Occipital lobe (tissue), 3 donors: Measurements from ENCODE around the gene EZR. TPM values are rescaled to one million over a fixed set of nuclear protein-coding genes. Genes with fewer than 3 reads are reported as not detected.

Experiments used
- DNase-seq: peaks from one replicate; lab custom pipeline; 2025; lab: John Stamatoyannopoulos, UW
- small RNA-seq: library from RNA; depleted of rRNA; stranded (forward); fragments of <200 nt; gene quantifications from one replicate; pipeline ENCODE3, GENCODE V24; 2014
- total RNA-seq: library from RNA; depleted of rRNA; stranded (reverse); fragments of >200 nt; gene quantifications from one replicate; pipeline ENCODE4 v1.2.3, GENCODE V29; 2014

The EZR gene
- total RNA-seq, 1 donor from 2014 or later = 162 TPM

DNA sequence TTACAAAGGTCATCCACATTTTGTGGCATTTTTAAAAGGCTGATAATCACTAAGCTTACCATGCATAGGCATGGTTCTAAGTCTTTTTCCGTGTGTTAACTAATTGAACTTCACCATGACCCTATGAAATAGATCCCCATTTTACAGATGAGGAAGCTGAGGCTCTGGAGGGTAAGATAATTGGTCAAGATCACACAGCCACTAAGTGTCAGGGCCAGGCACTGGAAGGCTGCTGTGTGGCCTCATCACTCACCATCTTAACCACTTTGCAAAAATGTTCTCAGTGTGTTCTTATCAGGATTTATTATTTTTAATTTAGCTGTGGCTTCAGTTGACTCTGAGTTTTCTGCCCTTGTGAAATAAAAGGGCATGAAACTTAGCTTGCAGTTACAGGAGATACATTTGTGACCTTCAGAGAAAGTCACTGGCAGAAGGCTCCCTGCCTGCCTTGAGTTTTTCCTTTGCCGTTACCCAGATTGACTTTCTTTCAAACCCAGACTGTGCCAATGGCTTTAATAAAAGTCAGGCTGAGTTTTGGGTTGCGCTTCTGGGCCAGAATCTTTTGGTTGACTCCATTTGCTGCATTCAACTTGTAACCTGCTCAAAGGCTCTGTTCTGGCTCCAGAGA lies 82.0 kb downstream of the EZR start:
- no peak for DNase-seq

DNA sequence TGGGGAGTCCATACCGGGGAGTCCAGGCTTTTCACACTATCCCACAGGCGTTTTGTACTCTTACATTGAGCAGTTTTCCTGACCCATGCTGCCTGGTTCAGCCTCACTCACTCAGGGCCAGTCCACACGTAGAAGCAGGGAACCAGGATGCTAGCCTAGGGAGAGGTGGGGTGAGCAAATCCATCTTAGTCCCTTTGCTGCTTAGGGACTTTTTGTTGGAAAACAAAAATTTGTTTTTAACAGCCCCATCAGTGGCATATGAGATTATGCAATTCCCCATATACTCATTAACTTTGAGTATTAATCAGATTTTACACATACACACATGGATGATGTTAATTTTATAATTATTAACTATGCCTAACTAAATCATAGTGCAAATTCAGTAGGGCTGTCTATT lies 84.2 kb downstream of the EZR start:
- DNase-seq = no peak

DNA sequence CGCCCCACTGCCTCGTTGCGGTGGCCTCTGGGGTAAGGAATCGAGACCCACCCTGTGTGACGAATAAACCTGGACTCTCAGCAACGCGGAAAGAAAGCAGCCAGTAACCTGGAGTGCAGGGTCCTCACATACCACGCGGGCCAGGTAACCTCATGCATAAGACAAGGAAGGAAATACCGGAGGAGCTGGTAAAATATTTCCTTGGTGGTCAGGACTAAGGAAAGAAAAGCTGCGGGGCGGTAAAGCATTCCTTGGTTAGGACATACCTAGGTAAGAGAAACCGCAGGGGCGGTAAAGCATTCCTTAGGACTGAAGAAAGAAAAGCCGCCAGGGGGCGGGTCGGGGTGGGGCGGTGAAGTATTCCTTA lies 88.6 kb downstream of the EZR start:
- DNase-seq = no peak

DNA sequence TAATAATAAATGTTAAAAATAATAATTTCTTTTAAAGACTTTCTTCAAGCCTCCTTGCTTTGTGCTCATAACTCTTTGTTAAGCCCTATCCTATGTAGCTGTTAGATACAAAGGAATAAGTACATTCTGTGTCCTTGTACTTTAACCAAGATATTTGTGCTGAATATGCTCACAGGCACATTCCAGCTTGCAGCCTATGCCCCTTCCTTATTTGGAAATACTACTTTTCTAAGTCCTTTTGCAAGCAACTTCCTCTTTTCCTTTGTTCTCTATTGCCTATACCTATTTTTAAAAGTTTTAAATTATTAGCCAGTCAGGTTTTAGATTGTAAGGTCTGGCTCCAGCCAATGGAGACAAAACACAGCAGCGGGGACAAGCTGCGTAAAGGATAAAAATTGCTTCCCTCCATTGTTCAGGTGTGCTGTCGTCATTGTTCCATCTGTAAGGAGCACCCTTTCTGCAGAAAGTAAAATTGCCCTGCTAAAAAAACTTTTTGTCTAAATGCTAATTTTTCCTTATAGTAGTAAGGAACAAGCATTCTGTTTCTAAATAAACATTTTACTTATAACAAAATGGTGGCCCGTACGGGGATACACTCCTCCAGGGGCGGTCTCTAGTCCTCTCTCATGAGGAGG lies 89.1 kb downstream of the EZR start:
- DNase-seq = no peak

DNA sequence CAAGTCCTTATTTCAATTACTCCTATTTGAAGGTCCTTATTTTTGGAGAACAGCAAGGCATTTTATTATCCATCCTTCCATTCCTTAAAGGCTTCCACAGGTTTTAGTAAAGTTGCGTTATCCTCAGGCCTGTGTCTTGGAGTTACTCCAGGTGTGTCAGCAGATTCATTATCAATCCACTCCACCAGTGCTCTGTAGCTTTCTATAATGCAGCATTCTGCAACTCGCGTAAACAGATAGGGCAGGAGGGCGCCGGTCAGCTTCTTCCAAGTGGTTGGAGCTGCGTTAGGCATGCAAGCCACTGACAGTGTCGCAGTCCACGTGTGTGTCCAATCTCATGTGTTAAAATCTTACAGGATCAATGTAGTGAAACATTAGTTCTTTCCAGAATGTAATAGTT lies 93.5 kb downstream of the EZR start:
- no peak for DNase-seq

DNA sequence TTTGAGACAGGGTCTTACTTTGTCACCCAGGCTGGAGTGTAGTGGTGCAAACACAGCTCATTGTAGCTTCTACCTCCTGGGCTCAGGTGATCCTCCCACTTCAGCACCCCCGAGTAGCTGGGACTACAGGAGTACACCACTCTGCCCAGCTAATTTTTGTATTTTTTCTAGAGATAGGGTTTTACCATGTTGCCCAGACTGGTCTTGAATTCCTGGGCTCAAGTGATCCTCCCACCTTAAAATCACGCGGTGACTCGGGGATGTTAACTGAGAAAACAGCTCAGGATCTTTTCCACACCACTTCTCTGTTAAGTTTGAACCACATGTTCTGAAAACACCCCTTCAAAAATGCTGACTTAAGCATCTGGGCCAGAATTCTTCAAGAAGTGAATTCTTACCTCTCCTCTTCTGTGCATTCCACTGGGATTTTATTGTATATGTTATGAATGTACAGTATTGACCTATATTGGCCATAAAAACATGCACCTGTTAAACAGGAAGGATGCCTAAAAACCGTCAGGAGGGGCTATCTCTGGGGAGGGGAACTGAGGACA lies 96.9 kb downstream of the EZR start:
- DNase-seq = no peak

DNA sequence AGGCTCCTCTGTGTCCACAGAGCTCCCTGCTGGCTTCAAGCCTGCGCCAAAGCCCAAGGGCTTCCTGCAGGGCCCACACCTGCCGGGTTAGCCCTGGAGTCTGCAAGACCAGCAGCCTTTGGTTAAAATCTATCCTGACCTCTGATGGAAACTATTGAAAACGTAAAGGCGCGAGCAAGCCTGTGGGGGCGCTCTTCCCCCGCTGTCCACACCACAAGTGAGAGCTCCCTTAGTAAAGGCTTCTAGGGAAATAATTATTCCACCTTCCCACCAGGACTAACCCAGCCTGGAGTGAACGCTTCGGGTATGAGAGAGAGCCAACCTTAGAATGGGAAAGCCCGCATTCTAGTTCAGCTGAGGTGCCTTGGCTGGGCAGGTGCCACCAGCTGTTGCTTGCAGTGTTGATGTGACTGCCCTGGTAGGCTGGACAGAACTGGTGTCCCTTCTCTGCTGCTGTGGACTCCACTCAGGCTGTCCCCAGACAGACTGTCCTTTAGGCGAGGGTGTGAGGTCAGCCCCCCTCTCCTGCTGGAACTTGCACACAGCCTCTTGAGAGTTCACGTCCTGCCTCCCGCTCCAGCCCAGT lies 100.6 kb downstream of the EZR start:
- no peak for DNase-seq

DNA sequence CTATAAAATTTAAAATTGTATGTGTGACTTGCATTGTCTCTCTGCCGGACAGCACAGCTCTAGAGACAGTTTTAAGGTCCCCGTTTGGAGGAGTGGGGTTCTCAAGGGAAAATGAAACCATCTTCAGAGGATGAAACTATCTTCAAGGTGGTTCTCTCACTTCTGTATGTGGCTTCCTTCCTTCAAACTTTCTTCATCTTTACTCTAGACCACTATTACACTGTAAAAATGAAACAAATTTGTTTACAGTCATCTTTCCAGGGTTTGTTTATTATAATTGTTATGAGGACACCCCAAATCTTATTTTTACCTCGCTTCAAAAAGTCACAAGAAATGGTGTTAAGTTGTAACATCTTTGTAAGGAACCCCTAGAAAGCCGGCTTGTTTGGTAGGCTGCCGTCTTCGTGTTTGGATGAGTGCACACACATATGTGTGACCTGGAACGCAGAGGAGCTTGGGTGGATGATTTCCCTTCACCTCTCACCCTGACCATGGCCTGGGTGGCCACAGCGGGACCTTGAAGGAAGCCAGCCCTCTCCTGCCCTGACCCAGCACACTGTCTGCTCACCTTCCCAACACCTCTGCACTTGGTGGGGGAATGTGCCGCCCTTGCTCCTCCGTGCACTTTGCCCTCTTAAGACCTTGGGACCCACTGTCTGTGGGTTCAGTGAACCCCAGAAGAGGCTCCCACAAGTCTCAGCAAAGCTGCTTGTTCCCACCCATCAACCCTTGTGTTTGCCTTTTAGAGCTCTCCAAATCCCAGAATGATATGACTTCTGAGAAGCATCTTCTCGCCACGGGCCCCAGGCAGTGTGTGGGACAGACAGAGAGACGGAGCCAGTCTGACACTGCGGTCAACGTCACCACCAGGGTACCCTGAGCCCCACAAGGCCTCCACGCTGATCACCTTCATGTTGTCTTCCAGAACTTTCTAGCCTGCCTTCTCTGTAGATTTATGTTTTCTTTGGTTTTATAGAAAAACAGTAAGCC lies 101.5 kb downstream of the EZR start:
- no peak for DNase-seq

Small RNA genes lying within 50 kb of the gene (small RNA-seq; reads per million reads assigned to genes)
- gene MIR3918 = not detected

Other genes with a start within 250 kb of the EZR start
- 75.6 TPM for gene DYNLT1, start 174.6 kb downstream of the EZR start, total RNA-seq
- gene SYTL3, start 169.3 kb downstream of the EZR start, total RNA-seq = 2.0 TPM
- gene RSPH3, start 180.8 kb upstream of the EZR start, total RNA-seq = 7.5 TPM
- gene TAGAP, start 225.6 kb upstream of the EZR start, total RNA-seq = 1.4 TPM